K562 (cell line): ENCODE data around the gene CERS2. TPM values are rescaled to one million over a fixed set of nuclear protein-coding genes. Genes with fewer than 3 reads are reported as not detected.
A peak's percentile ranks its signal among the peaks of the same experiment; 100 is the strongest.

Source experiments
- MAZ ChIP-seq, 2 experiments: fragments of 450-650 bp in 1 of 2; sonication (generic) in 1 of 2; formaldehyde crosslinking; IDR thresholded peaks in 1 of 2; conservative IDR thresholded peaks in 1 of 2; 2 replicates each; pipeline versions ENCODE4 v1.4.0 to v1.5.0; 2020; ENCODE audit warnings: mild to moderate bottlenecking in 1 of 2, missing genetic modification reagents in 1 of 2
- NR2C2 ChIP-seq, 2 experiments: fragments of 200-800 bp in 1 of 2; sonication (Bioruptor generic) in 1 of 2; sonication (generic) in 1 of 2; formaldehyde crosslinking in 1 of 2; IDR thresholded peaks; 2 replicates each; pipeline versions ENCODE4 v1.6.1 to v1.8.0; 2016 to 2022; ENCODE audit warnings: mild to moderate bottlenecking in 1 of 2, missing compliant biosample characterization in 1 of 2, missing genetic modification characterization in 1 of 2, missing genetic modification reagents in 1 of 2
- POLR2G ChIP-seq: fragments of 200-400 bp; formaldehyde crosslinking; IDR thresholded peaks from 2 replicates; pipeline ENCODE4 v1.6.1; 2017; ENCODE audit warnings: low read depth, mild to moderate bottlenecking, antibody characterized with exemption, low read length, moderate library complexity
- ZFX ChIP-seq: sonication (generic); formaldehyde crosslinking; IDR thresholded peaks from 2 replicates; pipeline ENCODE4 v1.8.0; 2022; ENCODE audit warnings: mild to moderate bottlenecking, missing genetic modification reagents, moderate library complexity
- polyA plus RNA-seq, 8 experiments: library from polyadenylated mRNA; depleted of rRNA in 4 of 8; stranded (reverse) in 5 of 8; unstranded in 3 of 8; fragments of >200 nt; fragmentation: Nextera tagmentation in 2 of 8; fragmentation: Illumina TruSeq in 1 of 8; extraction: Ambion mirVana in 2 of 8; extraction: Trizol in 1 of 8; gene quantifications; 2 replicates each; pipeline versions ENCODE4 v1.2.1 to v1.2.3, GENCODE V29; 2011 to 2014; ENCODE audit warnings: inconsistent platforms in 1 of 8, missing spikeins in 1 of 8
- total RNA-seq, 7 experiments: library from RNA; depleted of rRNA in 6 of 7; stranded (reverse); fragments of >200 nt in 6 of 7; fragmentation: Illumina TruSeq in 2 of 7; extraction: Trizol in 2 of 7; gene quantifications; 2 replicates each; pipeline versions ENCODE4 v1.2.1 to v1.2.3, GENCODE V29; 2011 to 2021; ENCODE audit warnings: low replicate concordance in 1 of 7
- TF ChIP-seq, protein P1 (sequence below): fragments of 450-650 bp; IDR thresholded peaks from 2 replicates; pipeline ENCODE4 v1.6.1; 2016; ENCODE audit warnings: mild to moderate bottlenecking, moderate library complexity
- TF ChIP-seq, protein P2 (sequence below), 2 experiments: fragments of 450-650 bp in 1 of 2; sonication (generic) in 1 of 2; formaldehyde crosslinking; conservative IDR thresholded peaks; 2 replicates each; pipeline versions ENCODE4 v1.4.0 to v1.8.1; 2020 to 2022; ENCODE audit warnings: mild to moderate bottlenecking in 1 of 2, missing genetic modification reagents in 1 of 2
- TF ChIP-seq, protein P3 (sequence below), 3 experiments: fragments of 200-800 bp in 1 of 3; fragments of 250-450 bp in 1 of 3; fragments of 450-650 bp in 1 of 3; sonication (Bioruptor Pico) in 1 of 3; sonication (Bioruptor generic) in 1 of 3; formaldehyde crosslinking in 1 of 3; IDR thresholded peaks; 2 replicates each; pipeline versions ENCODE4 v1.6.1 to v1.8.0; 2016 to 2022; ENCODE audit warnings: mild to moderate bottlenecking in 2 of 3, missing genetic modification characterization in 2 of 3, missing compliant biosample characterization in 1 of 3, moderate library complexity in 1 of 3

Gene CERS2
- total and polyA plus RNA-seq, 9 of the 15 experiments (the other 6 are each of a cell fraction or from before 2014, with no cell fraction given) = 23.4 to 295 (median 132) TPM

DNA sequence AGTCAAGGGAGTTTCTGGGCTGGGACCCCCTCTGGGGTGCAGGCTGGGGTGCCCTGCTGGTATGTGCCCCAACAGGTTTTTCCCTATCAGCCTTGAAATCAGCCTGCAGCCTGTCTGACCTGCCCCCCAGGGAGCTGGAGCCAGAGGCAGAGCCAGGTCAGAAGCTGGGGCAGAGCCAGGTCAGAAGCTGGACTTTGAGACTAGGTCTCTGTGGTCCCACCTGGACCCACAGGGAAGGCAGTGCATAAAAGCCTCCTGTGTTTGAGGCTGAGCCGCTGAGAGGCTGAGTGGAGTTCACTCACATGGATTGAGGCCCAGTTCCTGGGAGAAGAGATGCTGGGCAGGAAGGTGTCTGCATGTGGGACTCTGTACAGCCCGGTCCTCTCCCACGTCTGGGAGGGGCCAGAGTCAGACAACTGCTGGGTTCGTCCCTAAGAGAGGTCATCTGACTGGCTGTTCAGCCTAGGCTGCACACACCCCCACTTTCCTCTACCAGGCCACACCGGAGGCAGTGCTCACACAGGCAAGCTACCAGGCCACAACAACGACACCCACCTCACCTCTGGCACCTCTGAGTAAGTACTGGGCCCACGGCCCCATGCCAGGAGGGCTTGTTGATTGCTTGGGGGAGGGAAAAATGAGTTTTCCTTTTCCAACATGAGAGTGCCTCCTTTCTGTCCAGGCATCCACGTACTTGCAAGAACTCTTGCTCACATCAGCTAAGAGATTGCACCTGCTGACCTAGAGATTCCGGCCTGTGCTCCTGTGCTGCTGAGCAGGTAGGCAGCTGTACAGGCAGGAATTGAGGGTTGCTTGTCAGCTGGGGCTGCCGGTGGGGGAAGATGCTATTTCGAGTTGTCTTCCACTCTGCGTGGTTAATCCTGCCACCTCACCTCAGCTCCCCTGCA lies 7.4 kb upstream of the CERS2 start, which contains the start of gene ANXA9 (continued):
- TF ChIP-seq, protein P1, sequence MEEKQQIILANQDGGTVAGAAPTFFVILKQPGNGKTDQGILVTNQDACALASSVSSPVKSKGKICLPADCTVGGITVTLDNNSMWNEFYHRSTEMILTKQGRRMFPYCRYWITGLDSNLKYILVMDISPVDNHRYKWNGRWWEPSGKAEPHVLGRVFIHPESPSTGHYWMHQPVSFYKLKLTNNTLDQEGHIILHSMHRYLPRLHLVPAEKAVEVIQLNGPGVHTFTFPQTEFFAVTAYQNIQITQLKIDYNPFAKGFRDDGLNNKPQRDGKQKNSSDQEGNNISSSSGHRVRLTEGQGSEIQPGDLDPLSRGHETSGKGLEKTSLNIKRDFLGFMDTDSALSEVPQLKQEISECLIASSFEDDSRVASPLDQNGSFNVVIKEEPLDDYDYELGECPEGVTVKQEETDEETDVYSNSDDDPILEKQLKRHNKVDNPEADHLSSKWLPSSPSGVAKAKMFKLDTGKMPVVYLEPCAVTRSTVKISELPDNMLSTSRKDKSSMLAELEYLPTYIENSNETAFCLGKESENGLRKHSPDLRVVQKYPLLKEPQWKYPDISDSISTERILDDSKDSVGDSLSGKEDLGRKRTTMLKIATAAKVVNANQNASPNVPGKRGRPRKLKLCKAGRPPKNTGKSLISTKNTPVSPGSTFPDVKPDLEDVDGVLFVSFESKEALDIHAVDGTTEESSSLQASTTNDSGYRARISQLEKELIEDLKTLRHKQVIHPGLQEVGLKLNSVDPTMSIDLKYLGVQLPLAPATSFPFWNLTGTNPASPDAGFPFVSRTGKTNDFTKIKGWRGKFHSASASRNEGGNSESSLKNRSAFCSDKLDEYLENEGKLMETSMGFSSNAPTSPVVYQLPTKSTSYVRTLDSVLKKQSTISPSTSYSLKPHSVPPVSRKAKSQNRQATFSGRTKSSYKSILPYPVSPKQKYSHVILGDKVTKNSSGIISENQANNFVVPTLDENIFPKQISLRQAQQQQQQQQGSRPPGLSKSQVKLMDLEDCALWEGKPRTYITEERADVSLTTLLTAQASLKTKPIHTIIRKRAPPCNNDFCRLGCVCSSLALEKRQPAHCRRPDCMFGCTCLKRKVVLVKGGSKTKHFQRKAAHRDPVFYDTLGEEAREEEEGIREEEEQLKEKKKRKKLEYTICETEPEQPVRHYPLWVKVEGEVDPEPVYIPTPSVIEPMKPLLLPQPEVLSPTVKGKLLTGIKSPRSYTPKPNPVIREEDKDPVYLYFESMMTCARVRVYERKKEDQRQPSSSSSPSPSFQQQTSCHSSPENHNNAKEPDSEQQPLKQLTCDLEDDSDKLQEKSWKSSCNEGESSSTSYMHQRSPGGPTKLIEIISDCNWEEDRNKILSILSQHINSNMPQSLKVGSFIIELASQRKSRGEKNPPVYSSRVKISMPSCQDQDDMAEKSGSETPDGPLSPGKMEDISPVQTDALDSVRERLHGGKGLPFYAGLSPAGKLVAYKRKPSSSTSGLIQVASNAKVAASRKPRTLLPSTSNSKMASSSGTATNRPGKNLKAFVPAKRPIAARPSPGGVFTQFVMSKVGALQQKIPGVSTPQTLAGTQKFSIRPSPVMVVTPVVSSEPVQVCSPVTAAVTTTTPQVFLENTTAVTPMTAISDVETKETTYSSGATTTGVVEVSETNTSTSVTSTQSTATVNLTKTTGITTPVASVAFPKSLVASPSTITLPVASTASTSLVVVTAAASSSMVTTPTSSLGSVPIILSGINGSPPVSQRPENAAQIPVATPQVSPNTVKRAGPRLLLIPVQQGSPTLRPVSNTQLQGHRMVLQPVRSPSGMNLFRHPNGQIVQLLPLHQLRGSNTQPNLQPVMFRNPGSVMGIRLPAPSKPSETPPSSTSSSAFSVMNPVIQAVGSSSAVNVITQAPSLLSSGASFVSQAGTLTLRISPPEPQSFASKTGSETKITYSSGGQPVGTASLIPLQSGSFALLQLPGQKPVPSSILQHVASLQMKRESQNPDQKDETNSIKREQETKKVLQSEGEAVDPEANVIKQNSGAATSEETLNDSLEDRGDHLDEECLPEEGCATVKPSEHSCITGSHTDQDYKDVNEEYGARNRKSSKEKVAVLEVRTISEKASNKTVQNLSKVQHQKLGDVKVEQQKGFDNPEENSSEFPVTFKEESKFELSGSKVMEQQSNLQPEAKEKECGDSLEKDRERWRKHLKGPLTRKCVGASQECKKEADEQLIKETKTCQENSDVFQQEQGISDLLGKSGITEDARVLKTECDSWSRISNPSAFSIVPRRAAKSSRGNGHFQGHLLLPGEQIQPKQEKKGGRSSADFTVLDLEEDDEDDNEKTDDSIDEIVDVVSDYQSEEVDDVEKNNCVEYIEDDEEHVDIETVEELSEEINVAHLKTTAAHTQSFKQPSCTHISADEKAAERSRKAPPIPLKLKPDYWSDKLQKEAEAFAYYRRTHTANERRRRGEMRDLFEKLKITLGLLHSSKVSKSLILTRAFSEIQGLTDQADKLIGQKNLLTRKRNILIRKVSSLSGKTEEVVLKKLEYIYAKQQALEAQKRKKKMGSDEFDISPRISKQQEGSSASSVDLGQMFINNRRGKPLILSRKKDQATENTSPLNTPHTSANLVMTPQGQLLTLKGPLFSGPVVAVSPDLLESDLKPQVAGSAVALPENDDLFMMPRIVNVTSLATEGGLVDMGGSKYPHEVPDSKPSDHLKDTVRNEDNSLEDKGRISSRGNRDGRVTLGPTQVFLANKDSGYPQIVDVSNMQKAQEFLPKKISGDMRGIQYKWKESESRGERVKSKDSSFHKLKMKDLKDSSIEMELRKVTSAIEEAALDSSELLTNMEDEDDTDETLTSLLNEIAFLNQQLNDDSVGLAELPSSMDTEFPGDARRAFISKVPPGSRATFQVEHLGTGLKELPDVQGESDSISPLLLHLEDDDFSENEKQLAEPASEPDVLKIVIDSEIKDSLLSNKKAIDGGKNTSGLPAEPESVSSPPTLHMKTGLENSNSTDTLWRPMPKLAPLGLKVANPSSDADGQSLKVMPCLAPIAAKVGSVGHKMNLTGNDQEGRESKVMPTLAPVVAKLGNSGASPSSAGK = peak; percentile 53; the same call in 1 of the 2 replicates
- TF ChIP-seq ZFX (peak; percentile 39; the same call in 1 of the 2 replicates), POLR2G (0 out of 2 replicates have a peak, but pooled peaks have one; percentile 20), MAZ (CRISPR knock-in tag; conservative IDR thresholded peaks at IDR 0.05 in 1 of 2, IDR thresholded peaks at IDR 0.05 in 1 of 2) (0 out of 4 replicates have a peak, but pooled peaks of 1 of the 2 experiments have one; percentile 28), NR2C2 (CRISPR knock-in tag; IDR thresholded peaks at IDR 0.05) (no peak), NR2C2 (tag; IDR thresholded peaks at IDR 0.05) (peak; percentile 69)
- TF ChIP-seq, protein P2, sequence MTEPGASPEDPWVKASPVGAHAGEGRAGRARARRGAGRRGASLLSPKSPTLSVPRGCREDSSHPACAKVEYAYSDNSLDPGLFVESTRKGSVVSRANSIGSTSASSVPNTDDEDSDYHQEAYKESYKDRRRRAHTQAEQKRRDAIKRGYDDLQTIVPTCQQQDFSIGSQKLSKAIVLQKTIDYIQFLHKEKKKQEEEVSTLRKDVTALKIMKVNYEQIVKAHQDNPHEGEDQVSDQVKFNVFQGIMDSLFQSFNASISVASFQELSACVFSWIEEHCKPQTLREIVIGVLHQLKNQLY (CRISPR knock-in tag; conservative IDR thresholded peaks at IDR 0.05) = no peak
- TF ChIP-seq, protein P3, sequence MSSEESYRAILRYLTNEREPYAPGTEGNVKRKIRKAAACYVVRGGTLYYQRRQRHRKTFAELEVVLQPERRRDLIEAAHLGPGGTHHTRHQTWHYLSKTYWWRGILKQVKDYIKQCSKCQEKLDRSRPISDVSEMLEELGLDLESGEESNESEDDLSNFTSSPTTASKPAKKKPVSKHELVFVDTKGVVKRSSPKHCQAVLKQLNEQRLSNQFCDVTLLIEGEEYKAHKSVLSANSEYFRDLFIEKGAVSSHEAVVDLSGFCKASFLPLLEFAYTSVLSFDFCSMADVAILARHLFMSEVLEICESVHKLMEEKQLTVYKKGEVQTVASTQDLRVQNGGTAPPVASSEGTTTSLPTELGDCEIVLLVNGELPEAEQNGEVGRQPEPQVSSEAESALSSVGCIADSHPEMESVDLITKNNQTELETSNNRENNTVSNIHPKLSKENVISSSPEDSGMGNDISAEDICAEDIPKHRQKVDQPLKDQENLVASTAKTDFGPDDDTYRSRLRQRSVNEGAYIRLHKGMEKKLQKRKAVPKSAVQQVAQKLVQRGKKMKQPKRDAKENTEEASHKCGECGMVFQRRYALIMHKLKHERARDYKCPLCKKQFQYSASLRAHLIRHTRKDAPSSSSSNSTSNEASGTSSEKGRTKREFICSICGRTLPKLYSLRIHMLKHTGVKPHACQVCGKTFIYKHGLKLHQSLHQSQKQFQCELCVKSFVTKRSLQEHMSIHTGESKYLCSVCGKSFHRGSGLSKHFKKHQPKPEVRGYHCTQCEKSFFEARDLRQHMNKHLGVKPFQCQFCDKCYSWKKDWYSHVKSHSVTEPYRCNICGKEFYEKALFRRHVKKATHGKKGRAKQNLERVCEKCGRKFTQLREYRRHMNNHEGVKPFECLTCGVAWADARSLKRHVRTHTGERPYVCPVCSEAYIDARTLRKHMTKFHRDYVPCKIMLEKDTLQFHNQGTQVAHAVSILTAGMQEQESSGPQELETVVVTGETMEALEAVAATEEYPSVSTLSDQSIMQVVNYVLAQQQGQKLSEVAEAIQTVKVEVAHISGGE (CRISPR knock-in tag; IDR thresholded peaks at IDR 0.05) = 0 out of 6 replicates have a peak, but pooled peaks of 1 of the 3 experiments have one; percentile 12
